Measurements from ENCODE around the gene GNMT.
A peak's percentile ranks its signal among the peaks of the same experiment; 100 is the strongest.
"Not testable (repeated sequence)": the region's sequence is repeated elsewhere in the genome, so short reads cannot be mapped to it uniquely, and the experiment has no call there.

The GNMT gene

GRCh38 chr6:42978839-42979522 is 18.4 kb downstream of the GNMT start, which contains the start of gene PEX6:
Gene PEX6 (minus strand): TSS chr6:42979181. CDS start chr6:42979150, 31 bp downstream.
- peak; percentile 97 for DNase-seq

GRCh38 chr6:42979523-42980177 is 19.1 kb downstream of the GNMT start:
- DNase-seq: no peak

DNA sequence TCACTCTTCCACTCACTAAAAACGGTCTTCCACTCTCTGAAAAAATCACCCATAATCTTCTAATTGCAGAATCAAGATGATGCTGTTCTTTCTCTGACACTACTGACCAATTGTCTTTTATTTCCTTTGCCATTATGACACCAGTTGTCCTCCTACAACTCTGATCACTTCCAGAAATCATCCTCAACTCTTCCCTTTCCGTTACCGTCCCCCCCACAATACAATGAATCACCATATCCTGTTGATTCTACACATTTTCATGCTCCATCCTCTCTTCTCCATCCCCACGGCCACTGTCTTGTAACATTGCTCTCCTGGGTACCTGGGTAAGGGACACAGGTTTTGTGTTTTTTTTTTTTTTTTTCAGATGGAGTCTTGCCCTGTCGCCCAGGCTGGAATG is 21.3 kb downstream of the GNMT start:
- no peak for DNase-seq

DNA sequence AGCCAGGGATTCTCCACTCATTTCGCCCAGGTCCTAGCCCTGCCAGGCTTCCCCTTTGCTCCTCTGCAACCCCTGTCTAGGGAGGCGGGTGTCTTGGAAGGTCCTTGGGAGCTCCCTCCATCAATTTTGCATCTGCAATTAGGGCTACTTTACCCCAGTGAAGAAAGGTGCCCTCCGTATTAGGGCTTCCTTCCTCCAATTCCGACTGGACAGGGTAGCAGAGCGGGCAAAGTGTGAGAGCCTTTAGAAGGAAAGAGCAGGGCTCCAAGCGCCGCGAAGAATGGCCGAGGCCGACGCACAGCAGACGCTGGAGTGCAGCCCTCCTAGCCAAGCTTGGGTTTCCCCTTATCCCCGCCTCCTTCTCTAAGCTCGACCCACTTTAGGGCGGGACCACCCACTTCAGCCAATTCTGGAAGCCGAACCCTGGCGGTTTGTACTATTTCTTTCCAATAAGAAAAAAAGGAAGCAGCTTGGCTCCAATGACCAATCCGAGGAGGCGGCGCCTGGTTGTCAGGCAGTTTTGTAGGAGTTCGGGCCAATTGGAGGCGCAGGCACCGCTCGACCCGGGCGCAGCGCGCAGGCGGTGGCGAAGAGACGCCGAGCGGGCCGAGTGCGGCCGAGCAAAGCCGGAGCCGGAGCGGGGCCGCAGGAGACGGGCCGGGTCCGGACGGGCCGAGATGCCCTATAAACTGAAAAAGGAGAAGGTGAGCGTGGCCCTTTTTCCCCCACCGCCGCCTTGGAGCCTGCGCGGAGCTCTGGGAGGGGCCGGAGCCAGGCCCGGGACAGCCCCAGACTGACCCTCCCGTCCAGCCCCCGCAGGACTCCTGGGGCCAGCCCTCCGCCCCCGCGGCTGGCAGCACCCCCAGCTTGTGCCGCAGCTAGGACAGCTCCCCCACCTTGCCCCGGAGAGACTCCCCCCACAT is 23.7 kb downstream of the GNMT start, which contains the start of gene PPP2R5D:
TSS of gene PPP2R5D (plus strand) at position 570 of the 923 bp plus-strand sequence. CDS start at position 678, 108 bp downstream.
- DNase-seq: peak; percentile 100

DNA sequence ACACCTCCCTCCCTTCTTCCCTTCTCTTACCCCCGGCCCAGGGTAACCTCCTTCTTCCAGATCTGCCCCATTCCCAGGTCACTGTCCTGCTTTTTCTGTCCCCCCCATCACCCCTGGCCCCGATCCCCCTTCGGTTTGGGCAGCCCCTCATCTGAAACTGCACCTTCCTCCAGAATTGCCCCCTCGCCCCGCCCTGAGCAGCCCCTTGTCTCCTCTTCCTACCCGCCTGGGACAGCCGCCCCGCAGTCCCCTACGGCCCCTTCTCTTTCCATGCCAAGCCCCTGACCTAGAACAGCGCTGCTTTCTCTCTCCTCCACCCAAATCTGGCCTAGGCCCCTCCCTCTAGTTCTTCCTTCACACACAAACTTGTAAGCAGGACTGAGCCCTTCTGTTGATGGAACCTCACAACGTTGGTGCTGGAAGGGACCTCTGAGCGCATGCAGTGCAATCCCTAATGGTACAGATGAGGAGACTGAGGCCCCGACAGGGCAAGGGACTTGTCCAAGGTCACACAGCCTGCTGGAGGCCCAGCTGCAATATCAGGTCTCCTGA is 24.4 kb downstream of the GNMT start:
- DNase-seq: no peak

DNA sequence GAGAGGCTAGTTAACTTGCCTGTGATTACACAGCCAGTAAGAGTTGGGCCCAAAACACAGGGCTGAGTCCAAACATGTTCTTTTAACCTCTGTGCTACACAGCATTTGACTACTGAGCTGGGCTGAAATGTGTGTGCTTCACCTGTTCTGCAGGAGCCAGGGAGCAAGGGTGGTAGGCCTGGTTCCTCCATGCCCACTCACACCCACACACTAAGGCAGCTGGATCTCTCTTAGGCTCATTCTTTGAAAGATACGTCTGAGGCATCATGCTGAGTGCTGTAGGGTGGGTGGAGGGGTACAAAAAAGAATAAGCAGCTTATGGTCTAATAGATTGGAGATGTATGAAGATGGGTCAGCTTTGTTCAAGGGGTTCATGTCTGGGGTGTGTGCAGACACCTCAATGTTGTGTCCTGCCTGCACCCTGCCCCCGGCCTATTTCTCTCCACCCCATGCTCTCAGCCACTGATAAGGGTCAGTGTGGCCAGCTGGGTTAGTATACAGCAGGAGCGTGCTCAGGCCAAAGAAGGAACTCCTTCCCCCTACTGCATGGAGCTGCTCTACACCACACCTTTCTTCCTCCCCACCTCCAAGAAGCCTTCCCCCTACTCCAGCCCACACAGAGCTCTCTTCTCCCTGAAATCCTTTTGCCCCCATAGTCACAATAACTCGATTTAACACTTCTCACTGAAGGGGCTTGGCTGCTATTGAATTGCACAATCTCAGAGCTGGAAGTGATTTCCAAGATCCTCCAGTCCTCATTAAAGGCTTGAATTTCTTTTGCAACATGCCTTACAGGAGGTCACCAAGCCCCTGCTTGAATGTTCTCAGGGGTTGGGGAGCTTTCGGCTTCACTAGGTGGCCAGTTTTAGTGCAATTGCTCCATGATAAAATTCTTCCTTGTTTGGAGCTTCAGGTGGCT is 27.2 kb downstream of the GNMT start:
- no peak for DNase-seq

- no peak for DNase-seq
Observed at GRCh38 chr6:42988486-42989020, 28.0 kb downstream of the GNMT start.

- no peak for DNase-seq
Observed at GRCh38 chr6:42989923-42990322, 29.4 kb downstream of the GNMT start.

DNA sequence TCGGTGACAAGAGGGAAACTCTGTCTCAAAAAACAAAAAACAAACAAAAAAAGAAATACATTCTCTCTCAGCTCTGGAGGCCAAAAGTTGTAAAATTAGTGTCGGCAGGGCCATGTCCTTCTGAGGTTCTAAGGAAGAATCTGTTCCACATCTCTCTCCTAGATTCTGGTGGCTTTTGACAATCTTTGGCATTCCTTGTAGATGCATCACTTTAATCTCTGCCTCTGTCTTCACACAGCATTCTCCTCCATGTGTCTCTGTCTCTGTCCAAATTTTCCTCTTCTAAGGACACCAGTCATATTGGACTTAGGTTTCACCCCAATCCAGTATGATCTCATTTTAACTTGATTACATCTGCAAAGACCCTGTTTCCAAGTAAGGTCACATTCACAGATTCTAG is 32.9 kb downstream of the GNMT start:
- no peak for DNase-seq

DNA sequence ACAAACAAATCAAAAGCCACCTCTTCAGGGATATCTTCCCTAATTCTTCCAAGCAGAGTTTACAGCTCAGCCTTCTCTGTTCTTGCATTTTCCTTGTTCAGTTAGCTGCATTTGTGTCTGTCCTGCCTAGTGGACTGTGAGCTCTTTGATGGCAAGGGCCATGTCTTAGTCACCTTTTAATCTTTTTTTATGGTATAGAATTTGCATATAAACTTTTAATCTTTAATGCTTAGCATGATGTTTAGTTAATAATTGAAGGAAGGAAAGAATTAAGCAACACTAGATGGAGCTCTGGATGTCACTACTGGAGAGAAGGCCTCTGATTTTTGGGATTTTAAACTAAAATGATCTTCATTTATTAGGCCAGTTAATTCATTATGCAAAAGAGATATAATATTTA is 36.0 kb downstream of the GNMT start:
- DNase-seq: no peak

GRCh38 chr6:42998205-42998604 is 37.7 kb downstream of the GNMT start:
- DNase-seq: not testable (repeated sequence)

- no peak for DNase-seq
Observed at GRCh38 chr6:43001843-43002242, 41.3 kb downstream of the GNMT start.

DNA sequence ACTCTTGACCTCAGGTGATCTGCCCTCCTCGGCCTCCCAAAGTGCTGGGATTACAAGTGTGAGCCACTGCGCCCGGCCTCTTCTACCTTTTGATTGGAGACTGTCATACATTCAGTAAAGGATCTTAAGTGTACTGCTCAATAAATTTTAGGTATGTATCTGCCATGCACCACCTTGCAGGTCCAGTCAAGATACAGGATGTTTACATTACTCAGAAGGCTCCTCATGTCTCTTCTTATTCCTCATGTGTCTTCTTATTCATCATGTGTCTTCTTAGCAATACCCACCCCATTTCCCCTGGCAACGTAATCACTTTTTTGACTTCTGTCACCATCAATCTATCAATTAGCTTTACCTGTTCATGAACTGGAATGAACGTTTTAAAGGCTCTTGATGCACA is 45.3 kb downstream of the GNMT start:
- no peak for DNase-seq

GRCh38 chr6:43006251-43006650 is 45.7 kb downstream of the GNMT start:
- DNase-seq: no peak

DNA sequence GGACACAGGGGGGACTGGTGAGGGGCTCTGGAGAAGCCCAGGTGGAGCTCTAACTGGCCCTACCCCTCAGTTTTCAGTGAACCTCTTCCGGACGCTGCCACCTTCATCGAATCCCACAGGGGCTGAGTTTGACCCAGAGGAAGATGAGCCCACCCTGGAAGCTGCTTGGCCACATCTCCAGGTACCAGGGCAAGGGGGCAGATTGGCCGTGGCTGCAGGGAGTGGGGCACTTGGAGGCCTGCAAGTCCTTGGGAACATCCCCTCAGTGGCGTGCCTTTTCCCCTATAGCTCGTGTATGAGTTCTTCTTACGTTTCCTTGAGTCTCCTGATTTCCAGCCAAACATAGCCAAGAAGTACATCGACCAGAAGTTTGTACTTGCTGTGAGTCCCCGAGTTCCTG is 46.6 kb downstream of the GNMT start:
- no peak for DNase-seq

- peak; percentile 69 to 72 for DNase-seq
Observed at GRCh38 chr6:43009124-43009523, 48.6 kb downstream of the GNMT start.

- no peak for DNase-seq
Observed at GRCh38 chr6:43011207-43011606, 50.7 kb downstream of the GNMT start.

- DNase-seq: no peak
Observed at GRCh38 chr6:43012364-43012763, 51.8 kb downstream of the GNMT start.

GRCh38 chr6:43013097-43013842 is 52.7 kb downstream of the GNMT start:
- DNase-seq: no peak
